Adrenal gland (tissue), 5 donors: ENCODE measurements around the gene WDR59.

Source experiments
- POLR2A ChIP-seq, 2 donors: fragments of 450-650 bp; IDR thresholded peaks; one replicate each; pipeline ENCODE4 v1.6.1; 2017; ENCODE audit warnings: antibody characterized with exemption in 2 of 2, mild to moderate bottlenecking in 2 of 2, moderate library complexity in 1 of 2
- TF ChIP-seq, protein P1 (sequence below), 6 experiments: fragments of 450-650 bp in 4 of 6; fragments of 200-600 bp in 2 of 6; sonication (generic) in 1 of 6; IDR thresholded peaks; 1 replicate in 5 of 6; 2 replicates in 1 of 6; pipeline versions ENCODE4 v1.5.1 to v1.8.0; 2016 to 2021; ENCODE audit warnings: antibody characterized with exemption in 6 of 6, mild to moderate bottlenecking in 2 of 6, moderate library complexity in 1 of 6
- donor health status: DM: no; HTN: no; CAD: no.

DNA sequence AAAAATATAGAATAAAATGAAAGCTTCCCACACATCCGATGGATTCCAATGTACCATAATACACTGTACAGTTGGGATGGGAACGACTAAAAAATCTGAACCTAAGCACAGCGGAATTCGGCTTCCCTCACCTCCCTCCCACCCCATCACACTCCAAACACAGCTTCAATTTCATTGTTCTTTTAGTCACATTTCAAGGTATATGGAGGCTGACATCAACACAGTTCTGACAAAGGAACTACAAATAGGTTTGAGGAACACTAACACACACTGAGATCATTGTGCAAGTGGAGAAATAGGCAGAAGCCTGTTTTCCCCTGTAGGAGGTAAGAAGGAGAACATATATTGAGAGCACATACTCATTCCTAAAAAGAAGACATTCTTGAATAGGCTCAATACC lies 85.1 kb downstream of the WDR59 start:
- TF ChIP-seq, protein P1, sequence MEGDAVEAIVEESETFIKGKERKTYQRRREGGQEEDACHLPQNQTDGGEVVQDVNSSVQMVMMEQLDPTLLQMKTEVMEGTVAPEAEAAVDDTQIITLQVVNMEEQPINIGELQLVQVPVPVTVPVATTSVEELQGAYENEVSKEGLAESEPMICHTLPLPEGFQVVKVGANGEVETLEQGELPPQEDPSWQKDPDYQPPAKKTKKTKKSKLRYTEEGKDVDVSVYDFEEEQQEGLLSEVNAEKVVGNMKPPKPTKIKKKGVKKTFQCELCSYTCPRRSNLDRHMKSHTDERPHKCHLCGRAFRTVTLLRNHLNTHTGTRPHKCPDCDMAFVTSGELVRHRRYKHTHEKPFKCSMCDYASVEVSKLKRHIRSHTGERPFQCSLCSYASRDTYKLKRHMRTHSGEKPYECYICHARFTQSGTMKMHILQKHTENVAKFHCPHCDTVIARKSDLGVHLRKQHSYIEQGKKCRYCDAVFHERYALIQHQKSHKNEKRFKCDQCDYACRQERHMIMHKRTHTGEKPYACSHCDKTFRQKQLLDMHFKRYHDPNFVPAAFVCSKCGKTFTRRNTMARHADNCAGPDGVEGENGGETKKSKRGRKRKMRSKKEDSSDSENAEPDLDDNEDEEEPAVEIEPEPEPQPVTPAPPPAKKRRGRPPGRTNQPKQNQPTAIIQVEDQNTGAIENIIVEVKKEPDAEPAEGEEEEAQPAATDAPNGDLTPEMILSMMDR (IDR thresholded peaks at IDR 0.05) = no peak
- TF ChIP-seq POLR2A (IDR thresholded peaks at IDR 0.05) = no peak
